Measurements from ENCODE around the gene SEPTIN2.
"Not testable (repeated sequence)": the region's sequence is repeated elsewhere in the genome, so short reads cannot be mapped to it uniquely, and the experiment has no call there.

SEPTIN2 gene

DNA sequence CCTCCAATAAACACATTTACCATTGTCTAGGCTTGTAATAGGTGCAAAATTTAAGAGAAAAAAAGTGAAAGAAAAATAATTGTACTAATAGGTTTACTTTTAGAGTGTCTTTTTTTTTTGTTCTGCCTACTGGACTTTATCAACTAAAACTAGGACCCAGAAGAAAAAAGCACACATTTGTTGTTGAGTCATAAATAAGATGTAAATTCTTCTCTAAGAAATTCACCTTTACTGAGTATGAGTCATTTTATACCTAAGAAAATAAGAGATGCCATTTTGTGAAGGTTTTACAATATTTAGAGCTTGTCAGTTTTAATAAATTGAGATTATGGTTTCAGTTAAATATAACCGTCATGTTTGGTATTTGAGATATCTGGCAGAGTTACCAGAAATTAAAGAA is 59.6 kb downstream of the SEPTIN2 start:
- no peaks in the 10 kb centered on the region for H3K27me3 ChIP-seq (ENCODE audit: insufficient read depth, insufficient read length)
- H3K9me3 ChIP-seq (ENCODE audit: insufficient read depth, low read length) = no peaks in the 10 kb centered on the region
- TF ChIP-seq YY1 (IDR thresholded peaks at IDR 0.05; ENCODE audit: insufficient read depth, insufficient read length) (no peak), SUZ12 (IDR thresholded peaks at IDR 0.05; ENCODE audit: extremely low read depth, insufficient read depth, insufficient read length) (no peak), ZNF274 (IDR thresholded peaks at IDR 0.05; ENCODE audit: low read depth, low read length) (no peak)

DNA sequence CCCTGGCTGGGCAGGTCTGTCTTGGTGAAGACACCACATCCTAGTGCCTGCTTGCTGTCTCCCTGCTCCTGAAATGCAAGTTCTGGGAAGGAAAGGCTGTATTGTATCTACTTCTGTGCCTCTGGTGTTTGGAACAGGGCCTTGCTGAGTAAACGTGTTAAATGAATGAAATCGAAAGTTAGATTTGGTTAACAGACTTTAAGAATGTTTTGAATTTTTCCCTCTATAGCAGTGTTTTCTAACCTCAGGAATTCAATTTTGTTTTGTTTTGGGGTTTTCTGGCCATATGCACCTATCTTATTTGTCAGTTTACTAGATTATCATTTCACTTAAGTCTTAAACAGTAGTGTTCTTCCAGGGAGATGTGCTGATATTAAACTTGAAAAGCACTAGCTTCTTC is 61.1 kb downstream of the SEPTIN2 start:
- Histone ChIP-seq H3K4me1 (ENCODE audit: insufficient read depth, insufficient read length) (no peaks in the 10 kb centered on the region), H3K4me3 (ENCODE audit: insufficient read length, low read depth) (no peak overlapping the region), H3K27me3 (ENCODE audit: insufficient read depth, insufficient read length) (no peaks in the 10 kb centered on the region), H3K9me3 (ENCODE audit: insufficient read depth, low read length) (no peaks in the 10 kb centered on the region), H3K9ac (ENCODE audit: insufficient read length, low read depth) (no peak overlapping the region), H3K36me3 (ENCODE audit: insufficient read depth, insufficient read length, low read length) (peaks cover 47% of the 10 kb centered on the region)
- TF ChIP-seq YY1 (IDR thresholded peaks at IDR 0.05; ENCODE audit: insufficient read depth, insufficient read length) (no peak), ZNF274 (IDR thresholded peaks at IDR 0.05; ENCODE audit: low read depth, low read length) (no peak), SUZ12 (IDR thresholded peaks at IDR 0.05; ENCODE audit: extremely low read depth, insufficient read depth, insufficient read length) (no peak)
- DNase-seq (ENCODE audit: low read depth, low spot score) = no peak

More for the DNA sequence above, 59.6 kb downstream of the SEPTIN2 start:
- H3K36me3 ChIP-seq (ENCODE audit: insufficient read depth, insufficient read length, low read length) = peaks cover 38% of the 10 kb centered on the region
- H3K9ac ChIP-seq (ENCODE audit: insufficient read length, low read depth) = no peak overlapping the region
- no peak for DNase-seq (ENCODE audit: low read depth, low spot score)
- H3K4me3 ChIP-seq (ENCODE audit: insufficient read length, low read depth) = no peak overlapping the region
- H3K4me1 ChIP-seq (ENCODE audit: insufficient read depth, insufficient read length) = no peaks in the 10 kb centered on the region

DNA sequence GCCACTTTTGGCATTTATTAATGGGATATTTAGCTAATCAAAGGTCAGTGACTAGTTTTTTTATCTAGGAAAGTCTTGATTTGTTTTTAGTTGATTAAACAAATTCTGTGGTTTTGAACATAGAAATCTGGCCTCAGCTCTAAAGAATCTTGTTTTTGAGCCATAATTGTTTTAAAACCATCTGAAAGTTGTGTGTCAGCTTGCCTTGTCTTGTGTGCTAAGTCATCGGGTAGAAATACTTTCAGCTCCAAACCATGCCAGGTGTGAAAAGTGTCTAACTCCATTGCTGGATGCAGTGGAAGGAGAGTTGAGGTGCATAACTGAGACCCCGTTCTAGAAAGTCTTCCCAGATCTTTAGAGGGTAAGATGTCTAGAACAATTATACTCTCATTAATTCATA is 63.1 kb downstream of the SEPTIN2 start:
- H3K4me1 ChIP-seq (ENCODE audit: insufficient read depth, insufficient read length) = no peaks in the 10 kb centered on the region
- no peak overlapping the region for H3K9ac ChIP-seq (ENCODE audit: insufficient read length, low read depth)
- H3K36me3 ChIP-seq (ENCODE audit: insufficient read depth, insufficient read length, low read length) = peaks cover 61% of the 10 kb centered on the region
- H3K27me3 ChIP-seq (ENCODE audit: insufficient read depth, insufficient read length) = no peaks in the 10 kb centered on the region
- TF ChIP-seq ZNF274 (IDR thresholded peaks at IDR 0.05; ENCODE audit: low read depth, low read length) = no peak
- H3K4me3 ChIP-seq (ENCODE audit: insufficient read length, low read depth) = no peak overlapping the region
- no peaks in the 10 kb centered on the region for H3K9me3 ChIP-seq (ENCODE audit: insufficient read depth, low read length)
- DNase-seq (ENCODE audit: low read depth, low spot score) = no peak

DNA sequence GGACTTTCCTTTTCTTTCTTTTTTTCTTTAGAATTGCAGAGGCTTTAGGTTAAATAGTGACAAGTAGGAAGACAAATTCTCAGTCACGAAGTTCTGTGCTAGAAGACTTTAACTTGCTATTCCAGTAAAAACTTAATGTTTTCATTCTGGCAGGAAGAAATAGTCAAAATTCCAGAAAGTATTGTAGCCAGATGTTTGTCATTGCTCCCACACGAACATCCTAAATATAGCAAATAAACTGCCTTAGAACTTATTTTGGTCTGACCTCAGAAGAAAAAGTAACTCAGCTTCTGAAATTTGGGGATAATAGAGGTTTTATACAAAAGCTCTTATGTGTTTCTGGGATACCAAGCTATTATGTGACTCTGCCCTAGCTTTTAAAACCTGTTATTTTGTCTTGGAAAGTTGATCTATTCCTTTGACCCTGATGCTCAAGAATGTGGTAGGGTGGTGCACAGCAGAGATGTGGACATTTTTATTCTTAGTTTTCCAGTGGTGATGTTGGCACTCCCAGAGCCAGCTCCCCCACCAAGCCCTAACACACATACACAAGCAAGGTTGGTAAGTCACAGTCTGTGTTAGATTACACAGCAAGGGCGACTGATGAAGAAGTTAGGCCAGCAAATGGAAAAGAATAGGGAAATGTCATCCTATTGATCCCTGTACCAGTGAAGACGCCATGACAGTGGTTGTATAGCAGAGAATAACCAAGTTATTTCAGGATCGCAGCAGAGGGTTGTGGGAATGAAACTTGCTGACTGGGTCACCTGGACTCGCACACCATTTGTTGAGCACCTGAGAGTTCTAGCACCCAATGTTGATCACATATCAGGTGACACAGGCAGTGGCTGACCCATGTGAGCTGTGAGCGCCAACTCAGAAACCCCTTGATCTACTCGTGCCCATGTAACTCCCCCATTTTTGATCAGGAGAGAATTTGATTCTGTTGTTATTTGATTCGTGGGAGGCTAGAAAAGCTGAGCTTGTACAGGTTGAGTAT is 64.1 kb downstream of the SEPTIN2 start:
- Histone ChIP-seq H3K4me1 (ENCODE audit: insufficient read depth, insufficient read length) (no peaks in the 10 kb centered on the region), H3K4me3 (ENCODE audit: insufficient read length, low read depth) (no peak overlapping the region), H3K9ac (ENCODE audit: insufficient read length, low read depth) (no peak overlapping the region), H3K9me3 (ENCODE audit: insufficient read depth, low read length) (no peaks in the 10 kb centered on the region), H3K27me3 (ENCODE audit: insufficient read depth, insufficient read length) (no peaks in the 10 kb centered on the region), H3K36me3 (ENCODE audit: insufficient read depth, insufficient read length, low read length) (peaks cover 59% of the 10 kb centered on the region)
- no peak for TF ChIP-seq YY1 (IDR thresholded peaks at IDR 0.05; ENCODE audit: insufficient read depth, insufficient read length)
- no peak for TF ChIP-seq SUZ12 (IDR thresholded peaks at IDR 0.05; ENCODE audit: extremely low read depth, insufficient read depth, insufficient read length)
- TF ChIP-seq ZNF274 (IDR thresholded peaks at IDR 0.05; ENCODE audit: low read depth, low read length) = no peak
- DNase-seq (ENCODE audit: low read depth, low spot score) = no peak

DNA sequence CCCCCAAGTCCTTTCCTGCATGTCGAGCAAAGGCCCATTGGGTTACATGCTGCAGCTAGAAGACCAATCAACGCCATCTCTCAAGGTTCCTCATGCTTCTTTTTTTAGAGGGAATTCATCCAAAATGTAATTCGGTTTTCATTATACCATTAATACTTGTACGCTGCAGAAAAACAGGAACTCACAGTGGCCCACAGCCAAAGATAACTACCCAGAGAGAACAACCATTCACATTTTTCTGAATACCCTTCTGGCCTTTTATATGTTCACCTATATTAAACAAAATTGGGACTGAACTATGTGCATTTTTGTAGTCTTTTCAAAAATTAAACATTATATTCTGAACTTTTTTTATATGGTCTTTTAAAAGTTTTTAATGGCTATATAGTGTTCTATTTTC is 66.1 kb downstream of the SEPTIN2 start:
- Histone ChIP-seq H3K36me3 (ENCODE audit: insufficient read depth, insufficient read length, low read length) (peaks cover 41% of the 10 kb centered on the region), H3K27me3 (ENCODE audit: insufficient read depth, insufficient read length) (no peaks in the 10 kb centered on the region), H3K9me3 (ENCODE audit: insufficient read depth, low read length) (no peaks in the 10 kb centered on the region), H3K9ac (ENCODE audit: insufficient read length, low read depth) (no peak overlapping the region), H3K4me3 (ENCODE audit: insufficient read length, low read depth) (no peak overlapping the region), H3K4me1 (ENCODE audit: insufficient read depth, insufficient read length) (no peaks in the 10 kb centered on the region)
- no peak for DNase-seq (ENCODE audit: low read depth, low spot score)
- TF ChIP-seq ZNF274 (IDR thresholded peaks at IDR 0.05; ENCODE audit: low read depth, low read length) = no peak
- no peak for TF ChIP-seq YY1 (IDR thresholded peaks at IDR 0.05; ENCODE audit: insufficient read depth, insufficient read length)
- no peak for TF ChIP-seq SUZ12 (IDR thresholded peaks at IDR 0.05; ENCODE audit: extremely low read depth, insufficient read depth, insufficient read length)

DNA sequence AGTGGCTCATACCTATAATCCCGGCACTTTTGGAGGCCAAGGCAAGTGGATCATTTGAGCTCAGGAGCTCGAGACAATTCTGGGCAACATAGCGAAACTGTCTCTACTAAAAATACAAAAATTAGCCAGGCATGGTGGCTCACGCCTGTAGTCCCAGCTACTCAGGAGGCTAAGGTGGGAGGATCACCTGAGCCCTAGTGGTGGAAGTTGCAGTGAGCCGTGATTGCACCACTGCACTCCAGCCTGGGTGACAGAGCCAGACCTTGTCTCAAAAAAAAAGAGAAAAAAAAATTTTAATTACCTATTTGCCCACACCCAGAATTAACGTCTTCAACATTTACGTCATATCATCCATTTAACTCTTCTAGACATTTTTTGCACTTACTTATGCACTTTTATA is 69.7 kb downstream of the SEPTIN2 start:
- not testable (repeated sequence) for H3K4me3 ChIP-seq (ENCODE audit: insufficient read length, low read depth); DNase-seq (ENCODE audit: low read depth, low spot score)

DNA sequence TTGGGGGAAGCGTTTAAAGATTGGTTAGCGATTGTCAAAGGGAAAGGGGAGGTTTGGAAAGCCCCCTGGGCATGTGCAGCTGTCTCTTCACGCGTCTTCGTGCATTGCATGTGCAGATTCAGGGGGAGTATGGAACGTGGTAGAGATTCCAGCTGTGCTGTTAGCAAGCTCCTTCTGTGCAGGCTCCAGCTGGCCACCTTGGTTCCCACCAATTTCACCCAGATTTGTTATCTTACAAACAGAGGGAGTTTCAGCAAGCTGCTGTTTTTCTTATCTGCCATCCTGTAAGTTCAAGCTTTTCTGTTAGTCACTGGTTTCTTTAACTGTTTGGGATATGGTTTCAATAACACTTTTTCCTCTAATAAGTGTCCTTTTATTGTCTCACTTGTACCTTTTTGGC is 70.8 kb downstream of the SEPTIN2 start:
- DNase-seq (ENCODE audit: low read depth, low spot score) = no peak
- Histone ChIP-seq H3K36me3 (ENCODE audit: insufficient read depth, insufficient read length, low read length) (peaks cover 32% of the 10 kb centered on the region), H3K4me1 (ENCODE audit: insufficient read depth, insufficient read length) (no peaks in the 10 kb centered on the region), H3K9me3 (ENCODE audit: insufficient read depth, low read length) (no peaks in the 10 kb centered on the region), H3K9ac (ENCODE audit: insufficient read length, low read depth) (no peak overlapping the region), H3K4me3 (ENCODE audit: insufficient read length, low read depth) (no peak overlapping the region), H3K27me3 (ENCODE audit: insufficient read depth, insufficient read length) (no peaks in the 10 kb centered on the region)
- TF ChIP-seq YY1 (IDR thresholded peaks at IDR 0.05; ENCODE audit: insufficient read depth, insufficient read length) = no peak
- no peak for TF ChIP-seq SUZ12 (IDR thresholded peaks at IDR 0.05; ENCODE audit: extremely low read depth, insufficient read depth, insufficient read length)
- TF ChIP-seq ZNF274 (IDR thresholded peaks at IDR 0.05; ENCODE audit: low read depth, low read length) = no peak

More for the DNA sequence above, 69.7 kb downstream of the SEPTIN2 start:
- H3K27me3 ChIP-seq (ENCODE audit: insufficient read depth, insufficient read length); H3K9me3 ChIP-seq (ENCODE audit: insufficient read depth, low read length); H3K9ac ChIP-seq (ENCODE audit: insufficient read length, low read depth); H3K4me1 ChIP-seq (ENCODE audit: insufficient read depth, insufficient read length): not testable (repeated sequence)
- H3K36me3 ChIP-seq (ENCODE audit: insufficient read depth, insufficient read length, low read length) = peaks cover 42% of the 10 kb centered on the region

All from NT2/D1 (cell line).